ENCODE results near the gene TMEM121B.

The TMEM121B gene

GRCh38 chr22:17137861-17138425 lies 16.8 kb upstream of the TMEM121B start:
- no peak for DNase-seq

- DNase-seq, result no peak
Observed at GRCh38 chr22:17137170-17137569, 16.0 kb upstream of the TMEM121B start.

GRCh38 chr22:17135153-17135760 lies 14.1 kb upstream of the TMEM121B start:
- DNase-seq, result no peak

DNA sequence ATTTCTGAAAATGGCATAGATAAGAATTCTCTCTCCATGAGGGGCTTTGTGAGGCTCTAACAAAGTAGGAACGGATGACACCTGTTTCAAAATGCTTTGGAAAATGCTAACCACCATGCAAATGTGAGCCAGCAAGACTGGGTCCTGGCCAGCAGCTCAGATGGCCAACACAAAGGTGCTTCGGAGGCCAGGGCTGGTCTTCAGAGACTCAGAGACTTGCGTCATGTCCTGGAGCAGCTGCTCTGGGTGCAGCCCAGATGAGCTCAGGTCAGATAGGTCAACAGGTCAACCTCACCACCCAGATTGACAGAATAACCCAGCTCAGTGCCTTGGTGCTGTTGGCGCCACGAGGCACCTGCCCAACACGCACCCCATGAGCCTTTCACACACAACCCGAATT lies 12.0 kb upstream of the TMEM121B start:
- no peak for DNase-seq

DNA sequence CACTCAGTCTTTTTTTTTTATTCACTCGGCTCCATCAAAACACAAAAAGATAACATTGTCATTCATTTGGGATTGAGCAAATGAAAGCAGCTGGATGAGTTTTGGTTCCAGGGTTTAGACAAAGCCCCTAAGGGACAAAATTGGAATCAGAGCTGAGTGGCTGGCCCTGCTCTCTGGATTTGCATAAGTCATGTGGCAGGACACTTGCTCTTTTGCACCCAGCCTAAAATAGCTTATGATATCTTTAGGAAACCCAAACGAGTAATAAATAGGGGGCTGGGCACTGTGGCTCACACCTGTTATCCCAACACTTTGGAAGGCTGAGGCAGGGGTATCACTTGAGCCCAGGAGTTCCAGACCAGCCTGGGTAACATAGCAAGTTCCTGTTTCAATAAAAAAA lies 11.0 kb upstream of the TMEM121B start:
- DNase-seq, result no peak

DNA sequence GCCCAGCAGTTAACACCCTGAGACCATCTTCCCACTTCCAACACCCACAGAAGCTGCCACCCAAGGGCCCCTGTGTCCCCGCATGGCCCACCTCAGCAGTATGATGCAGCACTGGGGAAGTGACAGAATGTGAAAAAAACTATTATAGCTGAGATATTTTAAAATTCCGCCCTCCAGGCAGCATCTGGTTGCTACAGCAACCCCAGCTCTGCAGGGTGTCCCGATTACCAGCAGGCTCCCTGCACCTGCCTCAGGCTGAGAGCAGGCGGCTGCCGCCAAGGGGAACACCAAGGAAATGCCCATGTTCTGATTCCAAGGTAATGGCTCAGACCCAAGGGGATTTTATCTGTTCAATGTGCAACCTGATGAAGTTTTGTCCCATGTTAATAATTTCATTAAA lies 10.5 kb upstream of the TMEM121B start:
- DNase-seq, result peak; percentile 15

DNA sequence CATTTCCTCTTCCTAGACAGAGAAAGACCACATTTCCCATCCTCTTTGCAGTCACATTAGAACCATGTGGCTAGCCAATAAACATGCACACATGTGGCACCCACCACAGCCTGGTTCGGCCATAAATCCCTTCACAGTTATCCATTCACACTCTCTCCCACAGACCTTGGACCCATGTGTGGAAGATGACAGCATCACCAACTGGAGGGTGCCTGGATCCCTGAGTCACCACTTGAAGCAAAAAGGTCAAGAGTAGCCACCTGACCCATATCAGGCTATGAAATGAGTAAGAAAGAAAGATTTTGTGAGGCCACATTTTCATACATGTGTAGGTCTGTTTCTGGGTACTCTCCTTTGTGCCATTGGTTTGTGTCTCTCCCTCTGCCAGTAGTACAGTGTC lies 9.0 kb upstream of the TMEM121B start:
- no peak for DNase-seq

DNA sequence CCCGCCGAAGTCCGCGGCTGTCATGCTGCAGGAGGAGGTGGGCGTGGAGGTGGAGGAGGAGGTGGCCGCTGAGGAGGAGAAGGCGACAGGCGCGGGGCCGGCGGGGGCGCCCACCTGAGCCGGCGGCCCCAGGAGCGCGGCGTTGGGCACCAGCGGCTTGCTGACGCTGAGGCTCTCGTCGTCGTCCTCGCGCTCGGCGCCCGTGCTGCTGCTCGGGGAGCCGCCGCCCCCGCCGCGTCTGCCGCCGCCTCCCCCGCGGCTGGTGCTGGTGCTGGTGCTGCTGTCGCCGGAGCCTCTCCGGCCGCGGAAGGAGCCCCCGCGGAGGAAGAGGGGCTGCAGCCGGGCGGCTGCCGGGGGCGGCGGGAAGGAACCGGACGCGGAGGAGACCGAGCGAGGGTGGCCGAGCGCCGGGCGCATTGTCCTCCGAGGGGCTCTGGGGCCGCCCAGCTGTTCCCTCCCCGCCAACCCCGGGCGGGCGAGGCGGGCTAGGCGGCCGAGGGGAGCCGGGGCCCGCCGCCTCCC lies 388 bp downstream of the TMEM121B start:
- peak; percentile 53 for DNase-seq

- no peak for DNase-seq
Observed at GRCh38 chr22:17120281-17120680, 879 bp downstream of the TMEM121B start.

DNA sequence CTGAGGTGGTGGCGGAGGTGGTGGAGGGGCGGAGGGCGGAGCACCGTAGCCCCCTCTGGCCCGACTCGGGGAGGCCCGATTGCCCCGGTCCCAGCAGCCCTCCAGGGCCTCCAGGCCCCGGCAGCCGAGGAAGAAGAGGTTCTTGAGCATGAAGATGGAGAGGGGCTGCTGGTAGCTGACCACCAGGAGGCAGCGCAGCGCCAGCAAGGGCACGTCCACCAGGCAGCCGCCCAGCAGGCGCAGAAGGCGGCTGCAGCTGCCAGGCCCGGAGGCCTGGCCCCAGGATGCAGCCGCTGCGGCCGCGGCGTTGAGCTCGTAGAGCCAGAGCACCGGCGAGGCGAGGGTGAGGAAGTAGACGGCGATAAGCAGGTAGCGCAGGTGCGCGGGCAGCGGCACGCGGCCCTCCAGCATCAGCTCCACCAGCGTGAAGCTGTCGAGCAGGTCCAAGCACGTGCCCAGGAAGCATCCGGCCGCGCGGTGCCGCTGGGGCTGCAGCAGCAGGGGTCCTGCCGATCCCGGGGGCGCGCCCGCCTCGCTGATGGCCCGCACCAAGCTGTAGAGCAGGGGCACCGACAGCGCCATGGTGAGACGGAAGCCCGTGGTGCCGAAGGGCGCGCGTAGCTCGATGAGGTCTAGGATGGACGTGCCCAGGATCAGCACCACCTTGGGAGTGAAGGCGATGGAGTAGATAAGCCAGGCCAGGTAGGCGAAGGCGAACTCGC lies 1.5 kb downstream of the TMEM121B start:
- DNase-seq, result peak; percentile 48

GRCh38 chr22:17118342-17118741 lies 2.8 kb downstream of the TMEM121B start:
- no peak for DNase-seq

DNA sequence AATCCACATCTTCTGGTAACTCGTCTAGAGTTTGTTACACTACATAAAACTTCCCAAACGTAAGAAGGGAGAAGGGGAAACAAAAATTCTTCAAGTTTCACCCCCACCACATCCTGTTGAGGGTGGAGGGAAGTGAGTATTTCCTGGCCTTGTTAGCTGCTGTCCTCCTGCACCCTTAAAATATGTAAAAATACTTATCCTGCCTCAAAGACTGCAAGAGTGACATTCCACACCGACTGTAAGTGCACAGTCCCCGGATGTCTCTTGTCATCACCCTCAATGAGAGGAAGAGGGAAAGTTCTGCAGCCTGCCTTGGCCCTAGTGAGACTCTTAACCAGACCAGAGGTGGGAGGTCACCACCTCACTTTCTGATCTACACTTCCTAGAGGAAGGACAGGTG lies 3.3 kb downstream of the TMEM121B start:
- no peak for DNase-seq

- no peak for DNase-seq
Observed at GRCh38 chr22:17117400-17117799, 3.8 kb downstream of the TMEM121B start.

DNA sequence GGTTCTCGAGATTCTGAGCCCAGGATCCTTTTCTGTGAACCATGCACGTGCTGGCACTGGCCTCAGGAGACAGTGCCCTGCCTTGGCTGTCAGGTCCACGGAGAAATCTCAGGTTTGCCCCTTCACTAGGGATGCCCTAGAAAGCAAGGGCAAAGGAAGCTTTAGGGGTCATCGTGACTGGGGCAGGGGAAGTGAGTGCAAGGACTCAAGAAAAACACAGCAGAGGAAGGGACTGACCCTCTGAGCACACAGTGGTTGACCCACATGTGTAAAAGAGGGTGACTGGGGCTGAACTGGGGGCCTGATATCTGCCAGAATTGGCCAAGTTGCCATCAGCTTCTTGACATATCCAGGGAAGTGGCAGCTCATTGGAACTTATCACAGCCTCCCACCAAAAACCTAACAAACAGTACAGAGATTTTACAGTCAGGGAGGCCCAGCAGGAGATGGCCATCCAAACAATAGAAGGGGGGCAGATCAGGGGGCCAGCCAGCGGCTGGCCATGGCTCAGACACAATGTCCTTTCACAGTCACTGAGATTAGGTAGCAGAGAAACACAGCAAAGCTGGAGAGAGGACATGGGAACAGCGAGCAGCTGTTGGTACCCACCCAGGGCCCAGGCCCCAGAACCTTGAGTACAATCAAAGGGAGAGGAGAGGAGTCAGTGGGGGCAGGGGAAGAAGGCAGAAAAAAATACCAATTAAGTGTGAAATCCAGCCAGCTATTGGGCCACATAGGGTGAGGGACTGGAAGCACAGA lies 4.4 kb downstream of the TMEM121B start:
- no peak for DNase-seq

GRCh38 chr22:17115945-17116565 lies 5.1 kb downstream of the TMEM121B start:
- no peak for DNase-seq

GRCh38 chr22:17115236-17115635 lies 5.9 kb downstream of the TMEM121B start:
- no peak for DNase-seq

GRCh38 chr22:17114898-17115235 lies 6.3 kb downstream of the TMEM121B start:
- DNase-seq, result no peak

- DNase-seq, result no peak
Observed at GRCh38 chr22:17114173-17114897, 6.8 kb downstream of the TMEM121B start.

DNA sequence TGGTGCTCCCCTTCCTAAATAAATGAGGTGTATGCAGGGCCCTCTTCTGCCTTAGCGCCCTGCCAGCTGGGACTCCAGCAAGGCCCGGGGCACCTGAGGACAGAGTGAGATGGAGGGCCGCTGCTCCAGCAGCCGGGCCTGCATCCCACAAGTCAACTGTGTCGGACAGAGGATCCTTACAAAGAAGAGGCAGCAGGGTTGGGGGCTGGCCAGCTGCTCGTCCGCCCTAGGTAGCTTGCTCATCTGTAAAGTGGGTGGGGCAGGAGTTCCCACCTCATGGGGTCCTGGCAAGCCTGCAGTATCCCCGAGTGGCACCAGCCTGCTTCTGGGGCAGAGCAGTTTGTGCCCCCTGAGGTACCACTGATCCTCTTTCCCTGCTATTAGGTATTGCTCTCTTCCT lies 7.6 kb downstream of the TMEM121B start:
- no peak for DNase-seq

GRCh38 chr22:17112491-17113042 lies 8.6 kb downstream of the TMEM121B start:
- DNase-seq, result no peak

GRCh38 chr22:17110791-17111550 lies 10.2 kb downstream of the TMEM121B start:
- no peak for DNase-seq
